Activated CD8-positive, alpha-beta T cell treated with anti-CD3 and anti-CD28 coated beads for 36 hours (primary cell): ENCODE data around the gene MSANTD1. TPM values are rescaled to one million over a fixed set of nuclear protein-coding genes. Genes with fewer than 3 reads are reported as not detected.

Experiments used
- ATAC-seq: fragments of 200-7000 bp; cut with Tn5 transposase; one replicate; pipeline ENCODE4 v1.10.0; 2021; ENCODE audit warnings: mild to moderate bottlenecking, moderate library complexity
- CTCF ChIA-PET: fragments of 350-600 bp; sonication (Branson Sonifier 250); formaldehyde crosslinking; loops from one replicate; lab custom pipeline; 2021; ENCODE audit warnings: antibody characterized with exemption; lab: Charles Lee
- POLR2A ChIA-PET: fragments of 350-600 bp; sonication (Branson Sonifier 250); formaldehyde crosslinking; loops from one replicate; lab custom pipeline; 2021; ENCODE audit warnings: antibody characterized with exemption; lab: Charles Lee
- DNase-seq: peaks from one replicate; pipeline ENCODE4 v3.0.0-alpha.2; 2020
- H3K27ac Mint-ChIP-seq: one replicate; pipeline ENCODE4 v1.8.0; 2021; ENCODE audit warnings: mild to moderate bottlenecking, mixed read lengths
- H3K27me3 Mint-ChIP-seq: one replicate; pipeline ENCODE4 v1.8.0; 2021; ENCODE audit warnings: mixed read lengths
- H3K36me3 Mint-ChIP-seq: one replicate; pipeline ENCODE4 v1.8.0; 2021; ENCODE audit warnings: low read depth, mixed read lengths
- H3K4me1 Mint-ChIP-seq: one replicate; pipeline ENCODE4 v1.8.0; 2021; ENCODE audit warnings: low read depth, mixed read lengths
- H3K4me3 Mint-ChIP-seq: one replicate; pipeline ENCODE4 v1.8.0; 2021; ENCODE audit warnings: mild to moderate bottlenecking, moderate library complexity, mixed read lengths
- H3K9me3 Mint-ChIP-seq: one replicate; pipeline ENCODE4 v1.8.0; 2021; ENCODE audit warnings: mixed read lengths
- CTCF ChIP-seq: fragments of 200-600 bp; IDR thresholded peaks from one replicate; pipeline ENCODE4 v1.8.0; 2022; ENCODE audit warnings: antibody characterized with exemption, mild to moderate bottlenecking
- intact Hi-C: fragments of 100-400 bp; cut with micrococcal nuclease; formaldehyde crosslinking; loops from one replicate; pipeline ENCODE4 v1.10.0; 2022
- total RNA-seq, 2 experiments: library from RNA; stranded (reverse); gene quantifications; one replicate each; pipeline ENCODE4 v1.2.3, GENCODE V29; 2021

Gene MSANTD1
- total RNA-seq, 2 experiments from 2014 or later = 0.43 TPM

DNA sequence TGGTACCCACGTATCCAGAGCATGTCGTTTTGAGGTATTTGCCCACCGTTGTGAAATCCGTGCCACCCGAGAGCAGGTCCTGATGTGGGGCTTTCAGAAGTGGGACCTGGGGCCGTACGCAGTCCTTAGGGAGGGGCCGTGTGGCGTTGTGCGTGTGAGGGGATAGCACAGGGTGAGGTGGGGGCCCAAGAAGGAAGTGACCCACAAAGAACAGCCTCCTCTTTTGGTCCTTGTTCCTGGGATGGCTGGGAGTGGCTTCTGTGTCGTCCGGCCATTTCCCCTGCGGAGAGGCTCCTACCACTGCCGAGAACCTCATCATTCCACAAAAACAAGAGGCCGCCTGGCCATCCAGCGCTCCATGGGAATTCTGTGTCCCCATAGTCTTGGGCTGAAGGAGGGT, 17.0 kb upstream of the MSANTD1 start:
- Mint-ChIP-seq H3K27ac (no peak overlapping the region), H3K27me3 (no peaks in the 10 kb centered on the region), H3K4me3 (no peak overlapping the region), H3K9me3 (no peaks in the 10 kb centered on the region), H3K36me3 (peaks cover 33% of the 10 kb centered on the region), H3K4me1 (no peaks in the 10 kb centered on the region)
- ChIA-PET POLR2A (no interaction called here), CTCF (no interaction called here)
- DNase-seq (no peak), ATAC-seq (no peak)
- intact Hi-C loops = no loop called here
- no peak for TF ChIP-seq CTCF

- POLR2A ChIA-PET = no interaction called here
- CTCF ChIA-PET = no interaction called here
- Mint-ChIP-seq H3K27me3 (no peaks in the 10 kb centered on the region), H3K36me3 (peaks cover 33% of the 10 kb centered on the region), H3K27ac (no peak overlapping the region), H3K9me3 (no peaks in the 10 kb centered on the region), H3K4me1 (no peaks in the 10 kb centered on the region), H3K4me3 (no peak overlapping the region)
- ATAC-seq (no peak), DNase-seq (no peak)
- no peak for TF ChIP-seq CTCF
- intact Hi-C loops = no loop called here
Observed at GRCh38 chr4:3232871-3233271, 16.1 kb upstream of the MSANTD1 start.

DNA sequence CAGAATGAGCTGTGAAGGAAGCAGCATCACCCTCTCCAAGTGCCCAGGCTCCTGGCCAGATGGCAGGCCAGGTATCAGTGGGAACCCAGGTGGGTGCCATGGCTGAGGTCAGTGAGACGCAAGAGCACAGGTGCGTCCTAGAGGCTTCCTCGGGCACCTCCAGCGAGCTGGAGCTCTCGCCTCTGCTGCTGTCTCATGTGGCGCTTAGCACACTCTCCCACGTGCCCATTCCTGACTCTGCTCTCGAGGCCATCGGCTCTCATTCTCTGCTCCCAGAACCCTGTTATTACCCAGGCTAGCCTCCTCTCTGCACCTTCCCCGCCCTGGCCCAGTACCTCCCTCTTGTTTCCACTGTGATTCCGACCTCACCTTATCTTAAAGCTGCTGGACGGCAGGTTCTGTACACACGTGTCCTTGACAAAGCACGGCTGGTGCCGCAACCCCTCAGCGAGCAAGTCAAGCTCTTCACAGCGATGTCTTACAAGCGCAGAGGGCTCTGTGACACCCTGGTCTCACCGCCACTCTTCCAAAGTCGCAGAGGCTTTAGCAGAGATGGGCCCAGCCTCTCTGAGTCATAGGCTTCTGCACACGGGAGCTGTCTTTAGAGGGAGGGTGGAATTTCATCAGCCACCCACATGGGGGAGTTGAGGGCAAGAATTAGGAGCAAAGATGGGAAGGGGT, 15.4 kb upstream of the MSANTD1 start:
- H3K4me1 Mint-ChIP-seq = no peaks in the 10 kb centered on the region
- POLR2A ChIA-PET = no interaction called here
- DNase-seq (no peak), ATAC-seq (no peak)
- no peaks in the 10 kb centered on the region for H3K9me3 Mint-ChIP-seq
- H3K36me3 Mint-ChIP-seq = peaks cover 33% of the 10 kb centered on the region
- no peak overlapping the region for H3K4me3 Mint-ChIP-seq
- intact Hi-C loops = no loop called here
- H3K27me3 Mint-ChIP-seq = no peaks in the 10 kb centered on the region
- no peak overlapping the region for H3K27ac Mint-ChIP-seq
- CTCF ChIA-PET = no interaction called here
- no peak for TF ChIP-seq CTCF

DNA sequence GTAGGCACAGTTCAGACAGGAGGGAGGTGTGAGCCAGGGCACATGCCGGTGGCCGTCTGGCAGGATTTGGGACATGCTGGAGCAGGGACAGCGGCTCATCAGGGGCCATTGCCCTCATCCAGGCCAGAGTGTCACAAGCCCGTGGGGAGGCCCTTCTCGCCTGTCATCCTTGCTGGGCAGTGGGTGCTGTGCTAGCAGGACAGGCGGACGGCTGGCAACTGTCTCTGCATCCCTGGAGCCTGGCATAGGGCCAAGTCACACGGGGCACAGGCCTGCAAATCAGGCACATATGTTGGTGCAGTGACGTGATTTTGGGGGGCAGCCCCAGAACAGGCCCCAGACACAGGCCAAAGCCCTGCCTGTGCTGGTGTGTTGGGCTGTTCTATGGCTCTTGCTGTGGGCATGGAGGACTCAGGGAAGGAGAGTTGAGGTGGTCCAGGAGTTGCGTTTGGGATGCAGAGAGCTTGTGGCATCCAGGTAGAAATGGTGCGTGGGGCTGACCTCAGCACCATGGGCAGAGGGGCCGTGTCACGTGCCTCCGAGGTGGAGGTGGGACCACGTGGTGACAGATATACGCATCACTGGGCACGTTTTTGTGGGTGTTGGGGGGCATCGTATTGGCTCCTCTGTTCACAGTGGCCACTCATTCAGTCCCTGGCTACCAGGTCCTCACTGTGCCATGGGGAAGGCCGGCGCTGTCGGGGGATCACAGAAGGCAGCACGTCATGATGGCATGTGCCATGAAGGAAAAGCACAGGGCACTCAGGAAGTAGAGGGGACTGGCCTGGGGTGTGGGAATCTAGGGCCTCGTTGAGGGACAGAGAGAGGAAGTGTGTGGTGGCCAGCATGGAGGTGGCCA, 14.6 kb upstream of the MSANTD1 start:
- ChIA-PET CTCF (no interaction called here), POLR2A (no interaction called here)
- DNase-seq (no peak), ATAC-seq (no peak)
- Mint-ChIP-seq H3K27me3 (no peaks in the 10 kb centered on the region), H3K9me3 (no peaks in the 10 kb centered on the region), H3K4me1 (no peaks in the 10 kb centered on the region), H3K4me3 (no peak overlapping the region), H3K36me3 (peaks cover 25% of the 10 kb centered on the region), H3K27ac (no peak overlapping the region)
- TF ChIP-seq CTCF = no peak
- intact Hi-C loops = no loop called here

- ChIA-PET POLR2A (no interaction called here), CTCF (no interaction called here)
- no peaks in the 10 kb centered on the region for H3K4me1 Mint-ChIP-seq
- no peaks in the 10 kb centered on the region for H3K9me3 Mint-ChIP-seq
- no peak overlapping the region for H3K27ac Mint-ChIP-seq
- no peak overlapping the region for H3K4me3 Mint-ChIP-seq
- no peaks in the 10 kb centered on the region for H3K27me3 Mint-ChIP-seq
- intact Hi-C loops = no loop called here
- peaks cover 21% of the 10 kb centered on the region for H3K36me3 Mint-ChIP-seq
- no peak for TF ChIP-seq CTCF
- DNase-seq (no peak), ATAC-seq (no peak)
Observed at GRCh38 chr4:3235030-3235345, 14.0 kb upstream of the MSANTD1 start.
